Activated effector memory CD4-positive, alpha-beta T cell treated with anti-CD3 and anti-CD28 coated beads, Interleukin-2, amount 50 U/mL, for 16 hours (primary cell): Measurements from ENCODE around the gene FDCSP.
"Not testable (repeated sequence)": the region's sequence is repeated elsewhere in the genome, so short reads cannot be mapped to it uniquely, and the experiment has no call there.

Experiments
- DNase-seq: peaks from one replicate; pipeline ENCODE4 v3.0.0-alpha.2; 2020

FDCSP gene

DNA sequence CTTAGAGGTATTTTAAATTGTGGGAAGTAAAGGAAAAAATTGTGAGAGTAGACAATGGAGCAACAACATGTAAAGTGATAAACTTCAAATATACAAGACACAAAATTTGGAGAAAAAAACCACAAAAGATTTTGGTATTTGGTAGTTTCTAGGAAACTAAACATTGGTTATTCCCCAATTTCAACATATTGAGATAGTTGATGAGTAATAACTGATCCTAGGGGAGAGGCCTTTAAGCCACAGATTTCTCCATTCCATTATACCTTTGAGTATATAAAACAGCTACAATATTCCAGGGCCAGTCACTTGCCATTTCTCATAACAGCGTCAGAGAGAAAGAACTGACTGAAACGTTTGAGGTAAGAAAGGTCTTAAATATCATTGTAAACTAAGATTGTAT is at the start of gene FDCSP:
TSS of gene FDCSP (plus strand) at position 301 of the 400 bp plus-strand sequence. CDS start 5,071 bp downstream, outside the sequence.
- DNase-seq: no peak

DNA sequence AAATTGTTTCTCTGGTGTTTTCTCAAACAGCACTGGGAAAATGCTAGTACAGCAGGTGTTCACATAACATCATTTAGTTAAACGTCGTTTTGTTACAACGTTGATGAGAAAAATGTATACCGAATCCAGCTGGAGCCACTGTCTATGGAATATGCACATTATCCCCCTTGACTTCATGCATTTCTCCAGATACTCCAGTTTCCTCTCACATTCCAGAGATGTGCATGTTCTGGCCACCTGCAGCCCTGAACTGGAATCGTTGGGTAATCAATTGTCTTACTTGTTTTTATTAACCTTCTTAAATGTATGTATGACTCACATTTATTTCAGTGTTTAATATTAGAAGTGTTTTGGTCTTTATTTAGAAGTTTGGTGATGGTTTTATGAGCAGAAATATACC is 48.8 kb upstream of the FDCSP start:
- no peak for DNase-seq

DNA sequence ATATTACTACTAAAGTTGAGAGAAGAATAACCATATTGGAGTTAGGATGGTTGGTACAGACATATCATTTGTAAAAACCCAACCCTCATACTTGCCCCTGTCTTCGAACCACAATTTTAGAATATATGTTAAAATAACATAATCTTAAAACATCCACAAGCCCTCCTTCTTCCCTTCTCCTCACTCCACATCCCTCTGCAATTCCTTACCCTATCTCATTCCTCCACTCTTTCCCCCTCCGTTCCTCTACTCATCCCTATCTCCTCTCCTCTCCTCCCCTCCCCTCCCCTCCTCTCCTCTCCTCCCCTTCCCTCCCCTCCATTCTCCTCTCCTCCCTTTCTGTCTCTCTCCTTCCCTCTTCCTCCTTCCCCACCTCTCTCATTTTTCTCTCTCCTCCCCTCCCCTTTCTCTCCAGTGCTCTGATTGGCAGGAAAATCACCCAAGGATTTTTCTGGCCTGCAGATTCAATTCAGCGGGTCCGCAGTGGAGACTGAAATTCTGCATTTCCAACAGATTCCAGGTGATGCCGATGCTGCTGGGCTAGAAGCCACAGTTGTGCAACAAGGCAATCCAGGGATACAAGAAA is 47.8 kb upstream of the FDCSP start:
- DNase-seq: no peak

GRCh38 chr4:70179811-70180210 is 46.1 kb upstream of the FDCSP start:
- DNase-seq: no peak

- DNase-seq: no peak
Observed at GRCh38 chr4:70181864-70182263, 44.1 kb upstream of the FDCSP start.

GRCh38 chr4:70182517-70183167 is 43.3 kb upstream of the FDCSP start:
- DNase-seq: no peak

DNA sequence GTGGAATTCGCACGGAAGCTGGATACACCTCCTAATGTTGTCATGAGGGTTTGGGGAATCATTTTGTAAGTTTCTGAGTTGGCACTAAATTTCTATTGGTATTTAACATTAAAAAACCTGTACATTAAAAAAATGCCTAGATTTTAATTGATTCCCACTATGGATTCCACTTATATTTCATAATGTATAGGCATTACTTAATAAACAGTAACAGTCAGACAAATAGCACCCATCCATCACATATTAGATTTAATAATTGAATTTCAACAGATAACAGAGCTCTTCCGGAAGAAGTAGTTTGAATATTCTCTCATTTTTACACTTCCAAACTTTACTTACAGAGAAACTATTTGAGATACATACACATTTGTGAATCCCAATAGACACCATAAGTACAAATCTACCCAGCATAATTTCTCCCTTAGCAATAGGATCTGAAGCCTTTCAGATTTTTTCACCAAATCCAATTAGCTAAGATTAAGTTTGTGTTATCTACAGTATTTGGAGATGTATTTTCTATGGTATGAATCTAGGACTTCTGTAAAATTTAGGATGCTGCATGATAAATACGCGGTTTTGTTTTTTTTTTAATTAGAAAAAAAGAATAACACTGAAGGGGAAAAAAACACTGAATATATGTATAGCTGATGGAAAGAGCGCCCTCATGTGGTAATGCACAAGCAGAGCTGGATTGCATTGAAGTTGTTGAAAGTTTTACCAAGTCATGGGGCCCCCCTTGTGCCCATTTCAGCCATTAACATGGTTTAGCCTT is 42.6 kb upstream of the FDCSP start:
- DNase-seq: no peak

DNA sequence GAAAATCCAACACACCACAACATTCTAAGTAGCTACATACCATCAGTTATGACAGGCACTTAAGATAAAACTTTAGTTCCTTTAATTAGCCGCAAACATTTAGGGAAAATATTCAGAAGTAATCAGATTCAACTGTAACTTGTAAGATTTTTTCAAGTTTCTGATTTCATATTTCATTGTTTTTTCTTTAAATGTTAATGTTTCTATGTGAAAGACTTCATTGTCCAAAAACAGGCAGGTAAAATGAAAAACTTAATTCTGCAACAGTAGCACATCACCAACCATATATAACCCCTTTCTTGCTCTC is 42.0 kb upstream of the FDCSP start:
- DNase-seq: no peak

GRCh38 chr4:70187216-70187615 is 38.7 kb upstream of the FDCSP start:
- DNase-seq: no peak

DNA sequence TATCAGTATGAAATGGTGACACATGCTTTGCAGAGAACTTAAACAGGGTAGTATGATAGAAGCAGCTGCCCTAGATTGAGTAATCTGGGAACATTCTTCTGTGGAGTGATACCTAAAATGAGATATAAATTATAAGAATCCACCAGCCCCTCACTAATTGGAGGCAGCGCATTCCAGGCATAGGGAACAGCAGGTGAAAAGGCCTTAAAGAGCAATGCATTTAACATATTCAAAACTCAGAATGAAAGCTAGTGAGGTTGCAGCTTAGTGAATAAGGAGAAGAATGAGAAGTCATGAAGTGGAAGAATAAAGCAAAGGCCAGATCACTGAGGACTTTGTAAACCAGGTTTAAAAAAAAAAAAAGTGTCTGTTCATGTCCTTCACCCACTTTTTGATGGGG is 35.3 kb upstream of the FDCSP start:
- DNase-seq: no peak

GRCh38 chr4:70191647-70192046 is 34.3 kb upstream of the FDCSP start:
- DNase-seq: no peak

- DNase-seq: no peak
Observed at GRCh38 chr4:70192895-70193294, 33.0 kb upstream of the FDCSP start.

- no peak for DNase-seq
Observed at GRCh38 chr4:70195425-70195824, 30.5 kb upstream of the FDCSP start, which contains the start of gene ODAM. ODAM (plus strand) TSS chr4:70195725; CDS start chr4:70196544, 819 bp downstream.

DNA sequence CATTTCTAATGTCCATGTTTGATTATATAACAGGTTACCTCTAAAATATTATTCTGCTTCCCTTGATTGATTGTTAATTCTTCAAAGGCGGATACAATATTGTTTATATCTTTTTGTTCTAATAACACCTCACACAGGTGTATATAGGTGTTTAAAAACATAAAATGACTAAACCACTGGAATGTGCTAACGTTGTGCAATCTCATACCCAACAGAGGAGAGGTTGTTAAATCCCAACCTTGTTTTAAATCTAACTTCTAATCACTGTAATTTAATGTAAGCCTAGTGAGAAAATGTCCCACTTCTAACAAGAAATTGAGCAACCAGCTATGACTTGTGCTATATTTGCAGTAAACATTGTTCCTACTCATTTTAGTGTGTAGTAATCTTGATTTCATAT is 29.1 kb upstream of the FDCSP start:
- DNase-seq: no peak

- no peak for DNase-seq
Observed at GRCh38 chr4:70197842-70198241, 28.1 kb upstream of the FDCSP start.

DNA sequence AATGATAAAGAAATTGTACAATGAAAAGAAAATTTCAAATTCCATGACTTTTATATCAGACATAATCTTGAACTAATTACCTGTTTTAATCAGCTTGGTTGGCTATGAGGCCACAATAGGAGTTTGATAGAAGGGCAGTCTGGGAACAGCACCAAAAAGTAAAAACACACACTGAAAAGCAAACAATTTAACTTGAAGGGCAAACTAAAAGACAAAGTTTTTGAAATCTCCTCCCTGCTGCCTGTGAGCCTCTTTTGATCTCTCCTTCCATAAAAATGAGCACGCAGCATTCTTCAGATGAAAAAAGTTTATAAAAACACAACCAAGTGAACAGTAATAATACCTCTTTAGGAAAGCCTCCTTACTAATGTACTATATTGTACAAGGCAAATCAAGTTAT is 22.3 kb upstream of the FDCSP start:
- no peak for DNase-seq

DNA sequence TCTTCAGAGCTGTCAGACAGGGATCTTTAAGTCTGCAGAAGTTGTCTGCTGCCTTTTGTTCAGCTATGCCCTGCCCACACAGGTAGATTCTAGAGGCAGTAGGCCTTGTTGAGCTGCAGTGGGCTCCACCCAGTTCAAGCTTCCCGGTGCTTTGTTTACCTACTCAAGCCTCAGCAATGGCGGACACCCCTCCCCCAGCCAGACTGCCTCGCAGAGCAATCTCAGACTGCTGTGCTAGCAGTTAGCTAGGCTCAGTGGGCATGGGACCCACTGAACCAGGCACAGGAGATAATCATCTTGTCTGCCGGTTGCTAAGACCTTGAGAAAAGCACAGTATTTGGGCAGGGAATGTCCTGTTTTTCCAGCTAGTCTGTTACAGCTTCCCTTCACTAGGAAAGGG is 13.2 kb upstream of the FDCSP start:
- not testable (repeated sequence) for DNase-seq

DNA sequence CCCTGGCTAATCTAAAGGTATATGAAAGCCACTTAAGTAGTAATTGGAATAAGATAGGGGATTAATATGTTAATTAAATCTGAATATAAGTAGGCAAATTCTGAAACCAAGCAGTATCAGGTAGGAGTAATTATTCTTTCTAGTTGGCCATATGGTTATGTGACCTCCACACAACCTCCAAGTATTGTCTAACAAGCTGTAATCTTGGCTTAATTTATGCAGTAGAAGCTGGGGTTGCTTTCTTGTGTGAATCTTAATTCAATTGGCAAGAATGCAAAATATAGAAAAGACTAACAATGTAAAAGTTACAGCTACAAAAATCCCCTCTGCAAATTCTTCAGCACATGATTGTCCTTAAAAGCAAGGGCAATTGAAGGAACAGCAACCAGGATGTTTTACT is 9.8 kb upstream of the FDCSP start:
- not testable (repeated sequence) for DNase-seq

- not testable (repeated sequence) for DNase-seq
Observed at GRCh38 chr4:70216550-70216949, 9.4 kb upstream of the FDCSP start.

DNA sequence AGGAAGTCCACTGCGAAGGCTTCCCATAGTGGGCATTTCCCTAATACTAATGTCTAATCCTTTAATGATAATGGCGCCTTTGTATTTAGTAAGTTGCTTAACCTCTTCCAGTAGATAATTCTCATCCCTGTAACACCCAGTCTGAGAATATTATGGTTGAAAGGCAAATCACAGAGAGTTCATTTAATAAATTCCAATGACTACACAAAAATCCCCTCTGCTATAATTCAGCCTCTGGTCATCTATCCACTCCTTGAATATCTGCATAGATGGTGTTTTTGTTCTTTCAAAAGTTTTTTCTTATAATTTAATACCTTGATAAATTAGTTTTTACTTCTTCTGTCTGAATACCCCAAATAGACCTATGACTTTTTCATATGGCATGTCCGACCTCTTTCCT is 4.5 kb upstream of the FDCSP start:
- DNase-seq: not testable (repeated sequence)

- not testable (repeated sequence) for DNase-seq
Observed at GRCh38 chr4:70221818-70222217, 4.1 kb upstream of the FDCSP start.

GRCh38 chr4:70236125-70236524 is 10.2 kb downstream of the FDCSP start:
- no peak for DNase-seq

- no peak for DNase-seq
Observed at GRCh38 chr4:70239131-70239883, 13.4 kb downstream of the FDCSP start.
